BLaER1 (cell line): ENCODE data around the gene CAMK2N1.

Experiments
- H3K27ac ChIP-seq: shearing (Covaris generic); formaldehyde crosslinking; 2 replicates; pipeline ENCODE4 v1.8.1; 2022
- H3K27me3 ChIP-seq: shearing (Covaris generic); formaldehyde crosslinking; 2 replicates; pipeline ENCODE4 v1.8.1; 2022
- H3K36me3 ChIP-seq: shearing (Covaris generic); formaldehyde crosslinking; 2 replicates; pipeline ENCODE4 v1.8.1; 2022
- H3K4me1 ChIP-seq: shearing (Covaris generic); formaldehyde crosslinking; 2 replicates; pipeline ENCODE4 v1.8.1; 2022
- H3K4me2 ChIP-seq: shearing (Covaris generic); formaldehyde crosslinking; 2 replicates; pipeline ENCODE4 v1.8.1; 2022
- H3K4me3 ChIP-seq: shearing (Covaris generic); formaldehyde crosslinking; 2 replicates; pipeline ENCODE4 v1.8.1; 2022
- H3K9ac ChIP-seq: shearing (Covaris generic); formaldehyde crosslinking; 2 replicates; pipeline ENCODE4 v1.8.1; 2022
- H3K9me3 ChIP-seq: shearing (Covaris generic); formaldehyde crosslinking; 2 replicates; pipeline ENCODE4 v1.8.1; 2022
- H4K20me1 ChIP-seq: shearing (Covaris generic); formaldehyde crosslinking; 2 replicates; pipeline ENCODE4 v1.8.1; 2022
- Cebpa-rat ChIP-seq: shearing (Covaris generic); IDR thresholded peaks from 2 replicates; pipeline ENCODE4 v1.8.1; 2022

The CAMK2N1 gene

DNA sequence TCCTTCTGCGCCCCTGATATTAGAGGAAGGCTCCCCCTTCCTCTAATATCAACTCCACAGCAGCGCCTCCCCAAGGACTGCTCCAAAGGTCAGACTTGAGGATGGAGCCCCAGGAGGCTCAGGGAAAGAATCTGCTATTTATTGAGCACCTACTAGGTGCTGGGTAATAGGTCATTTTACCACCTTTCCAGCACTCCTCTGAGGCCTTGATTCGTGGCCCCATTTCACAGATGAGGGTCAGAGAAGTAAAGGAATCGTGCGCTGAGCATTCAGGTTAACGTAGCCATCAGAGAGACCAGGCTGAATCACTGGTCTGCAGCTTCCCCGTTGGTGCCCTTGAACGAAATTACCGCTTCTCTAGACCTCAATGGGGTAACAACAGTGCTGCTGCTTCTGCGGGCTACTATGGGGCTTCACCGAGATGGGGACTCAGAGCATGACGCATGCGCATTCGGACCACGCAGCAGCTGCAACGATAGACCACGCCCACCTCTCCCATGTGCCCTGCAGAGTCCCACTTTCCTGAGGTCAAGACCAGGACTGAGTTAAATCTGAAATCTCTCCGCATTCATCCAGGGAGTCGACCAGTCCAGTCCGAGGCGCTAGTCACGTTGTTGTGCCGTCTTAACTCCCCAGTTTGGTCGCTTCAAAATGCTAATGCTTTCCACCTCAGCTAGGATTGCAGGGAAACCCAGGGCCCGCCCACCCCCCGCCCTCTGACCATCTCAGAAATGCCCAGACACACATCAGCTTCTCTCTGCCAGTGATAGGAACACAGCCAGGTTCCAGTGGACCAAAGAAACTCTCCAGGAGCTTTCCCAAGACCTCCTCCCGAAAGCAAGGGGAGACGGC lies 12.9 kb downstream of the CAMK2N1 start:
- Histone ChIP-seq H3K27ac (no peak overlapping the region), H3K4me1 (no peaks in the 10 kb centered on the region), H3K9me3 (no peaks in the 10 kb centered on the region), H3K27me3 (peaks cover 50% of the 10 kb centered on the region), H3K9ac (no peak overlapping the region), H4K20me1 (no peaks in the 10 kb centered on the region), H3K4me3 (no peak overlapping the region), H3K4me2 (no peak overlapping the region), H3K36me3 (no peaks in the 10 kb centered on the region)
- no peak for TF ChIP-seq Cebpa-rat

- H3K27ac ChIP-seq, result no peak overlapping the region
- H3K9me3 ChIP-seq, result no peaks in the 10 kb centered on the region
- no peaks in the 10 kb centered on the region for H3K36me3 ChIP-seq
- no peak for TF ChIP-seq Cebpa-rat
- H3K4me1 ChIP-seq, result no peaks in the 10 kb centered on the region
- H3K9ac ChIP-seq, result no peak overlapping the region
- no peaks in the 10 kb centered on the region for H4K20me1 ChIP-seq
- no peak overlapping the region for H3K4me2 ChIP-seq
- H3K27me3 ChIP-seq, result peaks cover 43% of the 10 kb centered on the region
- no peak overlapping the region for H3K4me3 ChIP-seq
Measured at GRCh38 chr1:20472121-20472520, 13.9 kb downstream of the CAMK2N1 start.

GRCh38 chr1:20470194-20470593 lies 15.8 kb downstream of the CAMK2N1 start:
- H3K27me3 ChIP-seq, result peaks cover 24% of the 10 kb centered on the region; the same call in 1 of the 2 replicates
- H3K4me2 ChIP-seq, result no peak overlapping the region
- no peaks in the 10 kb centered on the region for H4K20me1 ChIP-seq
- no peak overlapping the region for H3K9ac ChIP-seq
- no peak for TF ChIP-seq Cebpa-rat
- no peak overlapping the region for H3K27ac ChIP-seq
- H3K4me1 ChIP-seq, result no peaks in the 10 kb centered on the region
- H3K4me3 ChIP-seq, result no peak overlapping the region
- no peaks in the 10 kb centered on the region for H3K36me3 ChIP-seq
- H3K9me3 ChIP-seq, result no peaks in the 10 kb centered on the region

DNA sequence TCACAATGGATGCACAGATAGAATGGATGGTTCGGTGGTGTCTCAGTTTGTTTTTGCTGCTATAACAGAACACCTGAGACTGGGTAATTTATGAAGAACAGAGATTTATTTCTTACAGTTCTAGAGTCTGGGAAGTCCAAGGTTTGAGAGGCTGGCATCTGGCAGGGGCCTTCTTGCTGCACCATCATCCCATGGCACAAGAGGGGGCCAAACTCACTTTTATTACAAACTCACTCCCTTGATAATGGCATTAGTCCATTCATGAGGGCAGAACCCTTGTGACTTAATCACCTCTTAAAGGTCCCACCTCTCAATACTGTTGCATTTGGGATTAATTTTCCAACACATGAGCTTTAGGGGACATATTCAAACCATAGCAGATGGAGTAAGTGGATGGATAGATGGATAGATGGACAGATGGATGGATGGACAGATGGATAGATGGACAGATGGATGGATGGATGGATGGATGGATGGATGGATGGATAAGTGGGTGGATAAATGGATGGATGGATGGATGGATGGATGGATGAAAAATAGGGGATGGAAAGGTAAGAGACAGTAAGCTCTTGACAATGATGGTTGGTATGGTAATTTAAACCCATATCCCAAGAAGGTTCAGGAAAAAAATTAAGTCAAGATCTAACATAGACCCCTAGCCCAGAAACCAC lies 16.5 kb downstream of the CAMK2N1 start:
- Histone ChIP-seq H4K20me1 (no peaks in the 10 kb centered on the region), H3K9me3 (no peaks in the 10 kb centered on the region), H3K4me1 (no peaks in the 10 kb centered on the region), H3K36me3 (no peaks in the 10 kb centered on the region), H3K4me2 (no peak overlapping the region), H3K27me3 (peaks cover 18% of the 10 kb centered on the region; the same call in 1 of the 2 replicates), H3K9ac (no peak overlapping the region), H3K4me3 (no peak overlapping the region), H3K27ac (no peak overlapping the region)
- TF ChIP-seq Cebpa-rat, result no peak

DNA sequence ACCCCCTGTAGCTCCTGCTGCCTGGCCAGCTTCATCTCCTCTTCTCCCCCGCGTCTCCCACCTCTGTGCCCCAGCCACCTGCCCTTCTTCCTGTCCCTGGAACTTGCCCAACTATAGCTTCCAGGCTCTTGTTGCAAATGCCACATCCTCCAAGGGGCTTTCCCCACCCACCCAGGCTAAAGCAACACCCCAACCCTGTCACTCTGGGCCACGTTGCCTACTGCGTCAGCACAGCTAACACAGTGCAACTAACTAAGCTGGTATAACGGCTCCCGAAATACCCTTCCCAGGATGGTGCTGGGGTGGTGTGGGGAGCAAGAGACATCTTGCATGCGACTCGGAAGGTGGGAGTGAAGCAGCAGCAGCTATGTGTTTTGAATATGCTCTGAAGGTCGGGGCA lies 19.7 kb downstream of the CAMK2N1 start:
- H4K20me1 ChIP-seq, result no peaks in the 10 kb centered on the region
- H3K4me2 ChIP-seq, result no peak overlapping the region
- H3K4me3 ChIP-seq, result no peak overlapping the region
- TF ChIP-seq Cebpa-rat, result no peak
- 0 out of 2 replicates have a peak, but pooled peaks cover 9% of the 10 kb centered on the region for H3K9me3 ChIP-seq
- H3K27me3 ChIP-seq, result no peaks in the 10 kb centered on the region
- no peaks in the 10 kb centered on the region for H3K36me3 ChIP-seq
- no peak overlapping the region for H3K9ac ChIP-seq
- no peaks in the 10 kb centered on the region for H3K4me1 ChIP-seq
- no peak overlapping the region for H3K27ac ChIP-seq

DNA sequence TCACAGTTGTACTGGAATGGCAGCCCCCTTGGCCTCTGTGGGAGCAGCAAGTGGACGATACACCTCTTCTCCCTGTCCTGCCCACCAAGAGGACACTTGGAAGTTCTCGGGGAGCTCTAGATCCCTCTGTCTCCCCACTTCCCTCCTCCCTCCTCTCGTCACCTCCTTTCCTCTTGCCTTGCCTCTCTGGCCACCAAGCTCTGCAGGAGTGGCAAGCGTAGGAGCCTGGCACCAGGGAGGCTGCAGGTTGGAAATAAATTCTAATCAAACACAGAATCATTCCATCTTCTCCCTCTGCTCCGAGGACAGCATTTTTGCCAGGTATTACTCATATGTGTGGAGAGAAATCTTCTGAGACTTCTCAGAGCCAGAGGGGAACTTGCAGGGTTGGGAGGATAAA lies 20.8 kb downstream of the CAMK2N1 start:
- H3K9ac ChIP-seq, result no peak overlapping the region
- no peaks in the 10 kb centered on the region for H4K20me1 ChIP-seq
- H3K27me3 ChIP-seq, result no peaks in the 10 kb centered on the region
- H3K4me1 ChIP-seq, result no peaks in the 10 kb centered on the region
- TF ChIP-seq Cebpa-rat, result no peak
- H3K9me3 ChIP-seq, result 0 out of 2 replicates have a peak, but pooled peaks cover 9% of the 10 kb centered on the region
- no peaks in the 10 kb centered on the region for H3K36me3 ChIP-seq
- no peak overlapping the region for H3K4me3 ChIP-seq
- H3K4me2 ChIP-seq, result no peak overlapping the region
- no peak overlapping the region for H3K27ac ChIP-seq

- Histone ChIP-seq H3K4me2 (no peak overlapping the region), H3K4me3 (no peak overlapping the region), H3K36me3 (no peaks in the 10 kb centered on the region), H3K27me3 (no peaks in the 10 kb centered on the region), H3K27ac (no peak overlapping the region), H3K9ac (no peak overlapping the region), H3K9me3 (0 out of 2 replicates have a peak, but pooled peaks cover 9% of the 10 kb centered on the region), H4K20me1 (no peaks in the 10 kb centered on the region), H3K4me1 (no peaks in the 10 kb centered on the region)
- TF ChIP-seq Cebpa-rat, result no peak
Measured at GRCh38 chr1:20463502-20463901, 22.5 kb downstream of the CAMK2N1 start.

- Histone ChIP-seq H4K20me1 (no peaks in the 10 kb centered on the region), H3K36me3 (no peaks in the 10 kb centered on the region), H3K9me3 (0 out of 2 replicates have a peak, but pooled peaks cover 9% of the 10 kb centered on the region), H3K4me1 (no peaks in the 10 kb centered on the region), H3K9ac (no peak overlapping the region), H3K4me3 (no peak overlapping the region), H3K27ac (no peak overlapping the region), H3K4me2 (no peak overlapping the region), H3K27me3 (no peaks in the 10 kb centered on the region)
- TF ChIP-seq Cebpa-rat, result no peak
Measured at GRCh38 chr1:20462397-20462796, 23.6 kb downstream of the CAMK2N1 start.

DNA sequence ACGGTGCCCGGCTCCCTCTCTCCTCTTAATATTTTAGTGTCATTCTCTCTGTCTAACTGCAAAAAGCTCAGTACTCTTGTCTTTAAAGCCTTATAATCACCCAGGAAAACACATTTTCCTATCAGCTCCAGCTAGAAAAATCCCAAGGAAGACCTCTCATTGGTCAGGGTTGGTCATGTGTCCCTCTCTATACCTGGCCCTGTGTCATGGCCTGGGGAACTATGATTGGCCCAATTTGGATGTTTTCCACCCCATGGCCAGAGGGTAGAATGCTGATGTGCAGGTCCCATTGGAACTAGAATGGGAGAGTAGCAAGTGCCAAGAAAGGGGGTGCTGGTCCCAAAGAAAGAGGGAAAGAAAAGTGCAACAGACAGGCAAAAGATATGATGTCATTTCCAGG lies 27.3 kb downstream of the CAMK2N1 start:
- TF ChIP-seq Cebpa-rat, result no peak
- H3K4me2 ChIP-seq, result no peak overlapping the region
- no peak overlapping the region for H3K9ac ChIP-seq
- no peak overlapping the region for H3K4me3 ChIP-seq
- H3K9me3 ChIP-seq, result 0 out of 2 replicates have a peak, but pooled peaks cover 9% of the 10 kb centered on the region
- H3K36me3 ChIP-seq, result no peaks in the 10 kb centered on the region
- no peak overlapping the region for H3K27ac ChIP-seq
- H3K27me3 ChIP-seq, result no peaks in the 10 kb centered on the region
- no peaks in the 10 kb centered on the region for H4K20me1 ChIP-seq
- no peaks in the 10 kb centered on the region for H3K4me1 ChIP-seq

DNA sequence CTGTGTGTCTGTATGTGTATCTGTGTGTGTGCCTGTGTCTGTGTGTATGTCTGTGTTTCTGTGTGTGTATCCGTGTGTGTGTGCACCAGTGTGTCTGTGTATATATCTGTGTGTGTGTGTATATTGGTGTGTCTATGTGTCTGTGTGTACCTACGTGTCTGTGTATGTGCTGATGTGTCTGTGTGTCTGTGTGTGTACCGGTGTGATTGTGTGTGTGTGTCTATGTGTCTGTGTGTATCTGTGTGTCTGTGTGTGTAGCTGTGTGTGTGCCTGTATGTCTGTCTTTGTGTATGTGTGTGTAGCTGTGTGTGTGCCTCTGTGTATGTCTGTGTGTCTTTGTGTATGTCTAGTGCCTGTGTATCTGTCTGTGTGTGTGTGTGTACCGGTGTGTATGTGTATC lies 32.0 kb downstream of the CAMK2N1 start:
- Histone ChIP-seq H4K20me1 (no peaks in the 10 kb centered on the region), H3K27me3 (no peaks in the 10 kb centered on the region), H3K4me3 (no peak overlapping the region), H3K4me2 (no peak overlapping the region), H3K9ac (no peak overlapping the region), H3K27ac (no peak overlapping the region), H3K4me1 (no peaks in the 10 kb centered on the region), H3K36me3 (no peaks in the 10 kb centered on the region), H3K9me3 (no peaks in the 10 kb centered on the region)
- TF ChIP-seq Cebpa-rat, result no peak
